ENCODE measurements around the gene OAT.
A peak's percentile ranks its signal among the peaks of the same experiment; 100 is the strongest.
"Not testable (repeated sequence)": the region's sequence is repeated elsewhere in the genome, so short reads cannot be mapped to it uniquely, and the experiment has no call there.

Gene OAT

GRCh38 chr10:124375691-124376090, 43.0 kb downstream of the OAT start:
- DNase-seq, result no peak

- DNase-seq, result no peak
Observed at GRCh38 chr10:124375353-124375614, 43.4 kb downstream of the OAT start.

- DNase-seq, result no peak
Observed at GRCh38 chr10:124374535-124375352, 44.0 kb downstream of the OAT start.

GRCh38 chr10:124372899-124373298, 45.8 kb downstream of the OAT start:
- no peak for DNase-seq

GRCh38 chr10:124370426-124370825, 48.3 kb downstream of the OAT start:
- DNase-seq, result no peak

GRCh38 chr10:124369986-124370385, 48.7 kb downstream of the OAT start:
- no peak for DNase-seq

- DNase-seq, result not testable (repeated sequence)
Observed at GRCh38 chr10:124369533-124369932, 49.2 kb downstream of the OAT start.

GRCh38 chr10:124369066-124369465, 49.7 kb downstream of the OAT start:
- no peak for DNase-seq

- no peak for DNase-seq
Observed at GRCh38 chr10:124367936-124368335, 50.8 kb downstream of the OAT start.

- DNase-seq, result no peak
Observed at GRCh38 chr10:124367414-124367813, 51.3 kb downstream of the OAT start.

GRCh38 chr10:124366825-124367224, 51.9 kb downstream of the OAT start:
- no peak for DNase-seq

- no peak for DNase-seq
Observed at GRCh38 chr10:124366343-124366742, 52.4 kb downstream of the OAT start.

GRCh38 chr10:124364674-124365073, 54.0 kb downstream of the OAT start:
- DNase-seq, result no peak

- DNase-seq, result no peak
Observed at GRCh38 chr10:124362568-124362967, 56.2 kb downstream of the OAT start.

- no peak for DNase-seq
Observed at GRCh38 chr10:124359336-124359832, 59.3 kb downstream of the OAT start.

GRCh38 chr10:124357561-124357885, 61.2 kb downstream of the OAT start:
- no peak for DNase-seq

- no peak for DNase-seq
Observed at GRCh38 chr10:124356701-124357560, 61.8 kb downstream of the OAT start.

GRCh38 chr10:124354411-124355382, 64.0 kb downstream of the OAT start:
- peak; percentile 54 for DNase-seq

- no peak for DNase-seq
Observed at GRCh38 chr10:124353896-124354295, 64.8 kb downstream of the OAT start.

- DNase-seq, result no peak
Observed at GRCh38 chr10:124353091-124353815, 65.5 kb downstream of the OAT start.

GRCh38 chr10:124351481-124352220, 67.1 kb downstream of the OAT start:
- DNase-seq, result no peak

GRCh38 chr10:124350806-124351205, 67.9 kb downstream of the OAT start:
- no peak for DNase-seq
